ENCODE data around the gene PPP6C. TPM values are rescaled to one million over a fixed set of nuclear protein-coding genes. Genes with fewer than 3 reads are reported as not detected.
"Not testable (repeated sequence)": the region's sequence is repeated elsewhere in the genome, so short reads cannot be mapped to it uniquely, and the experiment has no call there.

PPP6C gene
- total RNA-seq = 10 to 100 TPM; 50.3 to 54.3 TPM

- ChIA-PET POLR2A (interaction anchor here (0.5 to 0.6 kb wide), 2 partner anchors 71 to 943 kb away, joined by 3 to 5 read pairs; no protein-coding TSS in a partner anchor), CTCF (interaction anchor here (0.9 to 2.1 kb wide), 7 partner anchors 7 to 188 kb away, joined by 3 to 9 read pairs (median 4); partner anchors contain the start of gene SCAI)
- peak; percentile 98 for DNase-seq
- Mint-ChIP-seq H3K27ac (peak within 1 kb of the TSS; percentile 87), H3K9me3 (no peaks in the 10 kb centered on the region), H3K4me3 (peak within 1 kb of the TSS; percentile 88), H3K36me3 (ENCODE audit: low read depth) (peaks cover 14% of the 10 kb centered on the region), H3K4me1 (peaks cover 64% of the 10 kb centered on the region), H3K27me3 (no peaks in the 10 kb centered on the region)
Measured at GRCh38 chr9:125189361-125190289, at the start of gene PPP6C. TSS of gene PPP6C (minus strand) at chr9:125189803. CDS start at chr9:125189718, 85 bp downstream.

GRCh38 chr9:125238915-125239446 is 49.4 kb upstream of the PPP6C start:
- Mint-ChIP-seq H3K27me3 (no peaks in the 10 kb centered on the region), H3K4me3 (peak overlapping the region; percentile 96), H3K27ac (peak overlapping the region; percentile 67), H3K9me3 (no peaks in the 10 kb centered on the region), H3K4me1 (peaks cover 47% of the 10 kb centered on the region), H3K36me3 (ENCODE audit: low read depth) (peaks cover 75% of the 10 kb centered on the region)
- ChIA-PET POLR2A (no interaction called here), CTCF (interaction anchor here (1.4 kb wide), 1 partner anchor 169 kb away, joined by 3 read pairs; no protein-coding TSS in a partner anchor)
- DNase-seq = no peak

- Mint-ChIP-seq H3K4me3 (peak overlapping the region; percentile 96), H3K36me3 (ENCODE audit: low read depth) (peaks cover 80% of the 10 kb centered on the region), H3K27me3 (no peaks in the 10 kb centered on the region), H3K9me3 (no peaks in the 10 kb centered on the region), H3K4me1 (peaks cover 47% of the 10 kb centered on the region), H3K27ac (peak overlapping the region; percentile 41)
- POLR2A ChIA-PET = interaction anchor here (0.6 kb wide), 1 partner anchor 684 kb away, joined by 9 read pairs; no protein-coding TSS in a partner anchor
- DNase-seq = no peak
- CTCF ChIA-PET = interaction anchor here (0.6 to 1.4 kb wide), 3 partner anchors 97 to 418 kb away, joined by 3 to 4 read pairs (median 3); no protein-coding TSS in a partner anchor
Measured at GRCh38 chr9:125238127-125238914, 48.7 kb upstream of the PPP6C start.

- POLR2A ChIA-PET, H3K9me3 Mint-ChIP-seq, H3K27me3 Mint-ChIP-seq, DNase-seq: not testable (repeated sequence)
- peak overlapping the region; percentile 7 for H3K4me3 Mint-ChIP-seq
- peaks cover 42% of the 10 kb centered on the region for H3K4me1 Mint-ChIP-seq
- CTCF ChIA-PET = interaction anchor here (0.6 to 1.2 kb wide), 5 partner anchors 25 to 121 kb away, joined by 3 to 4 read pairs (median 4); partner anchors contain the start of gene GAPVD1
- peak overlapping the region; percentile 1 for H3K27ac Mint-ChIP-seq
- peaks cover 77% of the 10 kb centered on the region for H3K36me3 Mint-ChIP-seq (ENCODE audit: low read depth)
Measured at GRCh38 chr9:125236520-125237159, 47.0 kb upstream of the PPP6C start.

- POLR2A ChIA-PET = interaction anchor here (0.6 kb wide), 1 partner anchor 45 kb away, joined by 3 read pairs; no protein-coding TSS in a partner anchor
- CTCF ChIA-PET = interaction anchor here (0.6 to 2.2 kb wide), 4 partner anchors 9 to 90 kb away, joined by 3 to 6 read pairs (median 4); no protein-coding TSS in a partner anchor
- no peak for DNase-seq
Measured at GRCh38 chr9:125235804-125236519, 46.4 kb upstream of the PPP6C start.

GRCh38 chr9:125234099-125234498 is 44.5 kb upstream of the PPP6C start:
- not testable (repeated sequence) for DNase-seq, H3K27ac Mint-ChIP-seq

More at GRCh38 chr9:125235804-125236519, 46.4 kb upstream of the PPP6C start:
- Mint-ChIP-seq H3K4me1 (peaks cover 42% of the 10 kb centered on the region), H3K27me3 (no peaks in the 10 kb centered on the region), H3K9me3 (no peaks in the 10 kb centered on the region), H3K27ac (no peak overlapping the region), H3K4me3 (no peak overlapping the region), H3K36me3 (ENCODE audit: low read depth) (peaks cover 71% of the 10 kb centered on the region)

GRCh38 chr9:125233678-125234077 is 44.1 kb upstream of the PPP6C start:
- H3K27ac Mint-ChIP-seq = peak overlapping the region; percentile 33

More at GRCh38 chr9:125234099-125234498, 44.5 kb upstream of the PPP6C start:
- POLR2A ChIA-PET, H3K4me3 Mint-ChIP-seq, H3K9me3 Mint-ChIP-seq, H3K27me3 Mint-ChIP-seq: not testable (repeated sequence)
- peaks cover 39% of the 10 kb centered on the region for H3K4me1 Mint-ChIP-seq
- H3K36me3 Mint-ChIP-seq (ENCODE audit: low read depth) = peaks cover 59% of the 10 kb centered on the region
- CTCF ChIA-PET = interaction anchor here (0.5 to 2.2 kb wide), 2 partner anchors 11 to 35 kb away, joined by 3 to 6 read pairs; no protein-coding TSS in a partner anchor

GRCh38 chr9:125227761-125228160 is 38.2 kb upstream of the PPP6C start:
- Mint-ChIP-seq H3K27me3 (no peaks in the 10 kb centered on the region), H3K36me3 (ENCODE audit: low read depth) (peaks cover 14% of the 10 kb centered on the region), H3K4me3 (no peak overlapping the region), H3K4me1 (no peaks in the 10 kb centered on the region), H3K27ac (no peak overlapping the region), H3K9me3 (no peaks in the 10 kb centered on the region)
- ChIA-PET CTCF (no interaction called here), POLR2A (no interaction called here)
- DNase-seq = no peak

More at GRCh38 chr9:125233678-125234077, 44.1 kb upstream of the PPP6C start:
- H3K4me1 Mint-ChIP-seq = peaks cover 35% of the 10 kb centered on the region
- ChIA-PET CTCF (interaction anchor here (2.2 kb wide), 1 partner anchor 11 kb away, joined by 6 read pairs; no protein-coding TSS in a partner anchor), POLR2A (no interaction called here)
- DNase-seq = no peak
- H3K36me3 Mint-ChIP-seq (ENCODE audit: low read depth) = peaks cover 55% of the 10 kb centered on the region
- no peaks in the 10 kb centered on the region for H3K9me3 Mint-ChIP-seq
- no peaks in the 10 kb centered on the region for H3K27me3 Mint-ChIP-seq
- no peak overlapping the region for H3K4me3 Mint-ChIP-seq

GRCh38 chr9:125224858-125225257 is 35.3 kb upstream of the PPP6C start:
- POLR2A ChIA-PET, DNase-seq, H3K4me3 Mint-ChIP-seq, H3K4me1 Mint-ChIP-seq, H3K27ac Mint-ChIP-seq, H3K9me3 Mint-ChIP-seq, H3K27me3 Mint-ChIP-seq: not testable (repeated sequence)
- peaks cover 21% of the 10 kb centered on the region for H3K36me3 Mint-ChIP-seq (ENCODE audit: low read depth)
- CTCF ChIA-PET = interaction anchor here (1.3 kb wide), 1 partner anchor 16 kb away, joined by 4 read pairs; the partner anchor contains the start of gene HSPA5

GRCh38 chr9:125218621-125219020 is 29.0 kb upstream of the PPP6C start:
- ChIA-PET POLR2A (no interaction called here), CTCF (interaction anchor here (0.7 to 1.6 kb wide), 2 partner anchors 14 to 16 kb away, joined by 3 to 4 read pairs; no protein-coding TSS in a partner anchor)
- no peaks in the 10 kb centered on the region for H3K4me1 Mint-ChIP-seq

GRCh38 chr9:125214186-125214585 is 24.6 kb upstream of the PPP6C start:
- ChIA-PET CTCF (interaction anchor here (0.9 kb wide), 1 partner anchor 12 kb away, joined by 3 read pairs; no protein-coding TSS in a partner anchor), POLR2A (no interaction called here)
- H3K9me3 Mint-ChIP-seq = no peaks in the 10 kb centered on the region
- H3K27me3 Mint-ChIP-seq = no peaks in the 10 kb centered on the region
- no peak for DNase-seq
- no peak overlapping the region for H3K27ac Mint-ChIP-seq
- no peak overlapping the region for H3K4me3 Mint-ChIP-seq
- no peaks in the 10 kb centered on the region for H3K4me1 Mint-ChIP-seq
- H3K36me3 Mint-ChIP-seq (ENCODE audit: low read depth) = peaks cover 14% of the 10 kb centered on the region

More at GRCh38 chr9:125218621-125219020, 29.0 kb upstream of the PPP6C start:
- no peaks in the 10 kb centered on the region for H3K27me3 Mint-ChIP-seq
- no peak overlapping the region for H3K27ac Mint-ChIP-seq
- H3K36me3 Mint-ChIP-seq (ENCODE audit: low read depth) = peaks cover 17% of the 10 kb centered on the region
- H3K9me3 Mint-ChIP-seq = no peaks in the 10 kb centered on the region
- H3K4me3 Mint-ChIP-seq = no peak overlapping the region
- no peak for DNase-seq
